Mucosa of descending colon (tissue), 3 donors: Measurements from ENCODE around the gene MEGF11. TPM values are rescaled to one million over a fixed set of nuclear protein-coding genes. Genes with fewer than 3 reads are reported as not detected.

Experiments used
- ATAC-seq: fragments of 200-7000 bp; cut with Tn5 transposase; one replicate; pipeline ENCODE4 v1.9.1; 2020; ENCODE audit warnings: mild to moderate bottlenecking, moderate library complexity
- DNase-seq, 3 donors: peaks; one replicate each; pipeline ENCODE4 v3.0.0-alpha.2; 2020
- H3K36me3 ChIP-seq: fragments of 200-600 bp; one replicate; pipeline ENCODE4 v1.8.0; 2021; ENCODE audit warnings: low read depth, mild to moderate bottlenecking
- H3K4me1 ChIP-seq: fragments of 200-600 bp; one replicate; pipeline ENCODE4 v1.8.0; 2021; ENCODE audit warnings: low read depth, mild to moderate bottlenecking
- H3K4me3 ChIP-seq: fragments of 200-600 bp; one replicate; pipeline ENCODE4 v1.8.0; 2021; ENCODE audit warnings: mild to moderate bottlenecking
- H3K9me3 ChIP-seq: fragments of 200-600 bp; one replicate; pipeline ENCODE4 v1.8.0; 2021; ENCODE audit warnings: mild to moderate bottlenecking
- CTCF ChIP-seq: fragments of 200-600 bp; IDR thresholded peaks from one replicate; pipeline ENCODE4 v1.8.0; 2022; ENCODE audit warnings: antibody characterized with exemption, mild to moderate bottlenecking
- intact Hi-C, 2 donors: fragments of 100-400 bp; cut with DNase I in 1 of 2; cut with micrococcal nuclease in 1 of 2; formaldehyde crosslinking; loops; one replicate each; pipeline versions ENCODE4 v1.11.0 to v1.11.1; 2022; cut with DNase I, micrococcal nuclease
- total RNA-seq, 3 donors: library from RNA; stranded (reverse); fragmentation: NEBNext Ultra II Directional in 2 of 3; extraction: Animal tissue kit (Norgen Biotek cat#: 25700) in 2 of 3; gene quantifications; one replicate each; pipeline versions ENCODE4 v1.2.1 to v1.2.4, GENCODE V29; 2021 to 2023
- donor health status: DM: no; HTN: no; CAD: no; lungs with moderate emphysema.
- donor health status: DM: no; HTN: no; CAD: no.
- donor health status: DM: no; HTN: yes; CAD: no.

The MEGF11 gene
- total RNA-seq, 3 donors from 2014 or later: 0.12 to 0.29 (median 0.19) TPM

- no peak for ATAC-seq
- no peak for TF ChIP-seq CTCF
- H3K4me3 ChIP-seq: no peak overlapping the region
- intact Hi-C loops: no loop called here
- no peaks in the 10 kb centered on the region for H3K36me3 ChIP-seq
- H3K9me3 ChIP-seq: no peaks in the 10 kb centered on the region
- H3K4me1 ChIP-seq: no peaks in the 10 kb centered on the region
- no peak for DNase-seq
Observed at GRCh38 chr15:65936282-65936681, 317.3 kb downstream of the MEGF11 start.

- no peaks in the 10 kb centered on the region for H3K9me3 ChIP-seq
- intact Hi-C loops: no loop called here
- DNase-seq (no peak), ATAC-seq (no peak)
- TF ChIP-seq CTCF: no peak
- no peaks in the 10 kb centered on the region for H3K4me1 ChIP-seq
- no peaks in the 10 kb centered on the region for H3K36me3 ChIP-seq
- no peak overlapping the region for H3K4me3 ChIP-seq
Observed at GRCh38 chr15:65935391-65935790, 318.2 kb downstream of the MEGF11 start.

- intact Hi-C loops: no loop called here
- ATAC-seq (no peak), DNase-seq (no peak)
Observed at GRCh38 chr15:65931221-65931620, 322.3 kb downstream of the MEGF11 start.

GRCh38 chr15:65930134-65930533, 323.4 kb downstream of the MEGF11 start:
- Histone ChIP-seq H3K4me3 (no peak overlapping the region), H3K9me3 (no peaks in the 10 kb centered on the region), H3K4me1 (no peaks in the 10 kb centered on the region), H3K36me3 (no peaks in the 10 kb centered on the region)
- TF ChIP-seq CTCF: no peak
- DNase-seq (no peak), ATAC-seq (no peak)
- intact Hi-C loops: no loop called here

More at GRCh38 chr15:65931221-65931620, 322.3 kb downstream of the MEGF11 start:
- no peaks in the 10 kb centered on the region for H3K4me1 ChIP-seq
- no peaks in the 10 kb centered on the region for H3K9me3 ChIP-seq
- H3K4me3 ChIP-seq: no peak overlapping the region
- H3K36me3 ChIP-seq: no peaks in the 10 kb centered on the region
- TF ChIP-seq CTCF: no peak

- Histone ChIP-seq H3K4me3 (no peak overlapping the region), H3K36me3 (no peaks in the 10 kb centered on the region), H3K4me1 (no peaks in the 10 kb centered on the region), H3K9me3 (no peaks in the 10 kb centered on the region)
- ATAC-seq (no peak), DNase-seq (no peak)
- intact Hi-C loops: no loop called here
- TF ChIP-seq CTCF: no peak
Observed at GRCh38 chr15:65929573-65929972, 324.0 kb downstream of the MEGF11 start.

GRCh38 chr15:65927545-65927944, 326.0 kb downstream of the MEGF11 start:
- Histone ChIP-seq H3K36me3 (no peaks in the 10 kb centered on the region), H3K4me3 (no peak overlapping the region), H3K9me3 (no peaks in the 10 kb centered on the region), H3K4me1 (no peaks in the 10 kb centered on the region)
- intact Hi-C loops: no loop called here
- no peak for ATAC-seq
- TF ChIP-seq CTCF: no peak
- no peak for DNase-seq
